Measurements from ENCODE around the gene LAMP1. TPM values are rescaled to one million over a fixed set of nuclear protein-coding genes. Genes with fewer than 3 reads are reported as not detected.
A peak's percentile ranks its signal among the peaks of the same experiment; 100 is the strongest.
"Not testable (repeated sequence)": the region's sequence is repeated elsewhere in the genome, so short reads cannot be mapped to it uniquely, and the experiment has no call there.

The LAMP1 gene
- total RNA-seq, 1 donor from 2014 or later: 77.8 TPM

DNA sequence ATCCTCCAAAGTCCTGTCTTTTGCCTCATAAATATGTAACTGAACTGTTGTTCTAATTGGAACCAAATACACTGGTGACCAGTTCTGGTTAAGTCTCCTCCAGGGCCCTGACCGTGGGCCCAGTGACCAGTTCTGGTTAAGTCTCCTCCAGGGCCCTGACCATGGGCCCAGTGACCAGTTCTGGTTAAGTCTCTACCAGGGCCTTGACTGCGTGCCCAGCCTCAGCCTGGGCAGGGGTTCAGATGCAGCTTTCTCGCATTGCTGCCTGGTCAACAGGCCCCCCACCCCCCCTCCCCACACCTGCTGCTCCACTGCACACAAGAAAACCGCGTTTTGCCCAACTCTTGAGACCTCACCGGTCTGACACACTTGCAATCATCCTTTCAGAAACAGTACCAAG lies 70.7 kb downstream of the LAMP1 start:
- Histone ChIP-seq H3K9me3 (no peaks in the 10 kb centered on the region), H3K27me3 (no peaks in the 10 kb centered on the region), H3K27ac (no peak overlapping the region), H3K4me1 (peaks cover 23% of the 10 kb centered on the region), H3K4me3 (no peak overlapping the region), H3K36me3 (no peaks in the 10 kb centered on the region)
- intact Hi-C loops (cut with DNase I): loop anchor here (5.0 to 10.0 kb wide), 2 partner anchors 70 to 213 kb away; partner anchors contain the start of genes LAMP1 and PROZ
- TF ChIP-seq, protein P1, sequence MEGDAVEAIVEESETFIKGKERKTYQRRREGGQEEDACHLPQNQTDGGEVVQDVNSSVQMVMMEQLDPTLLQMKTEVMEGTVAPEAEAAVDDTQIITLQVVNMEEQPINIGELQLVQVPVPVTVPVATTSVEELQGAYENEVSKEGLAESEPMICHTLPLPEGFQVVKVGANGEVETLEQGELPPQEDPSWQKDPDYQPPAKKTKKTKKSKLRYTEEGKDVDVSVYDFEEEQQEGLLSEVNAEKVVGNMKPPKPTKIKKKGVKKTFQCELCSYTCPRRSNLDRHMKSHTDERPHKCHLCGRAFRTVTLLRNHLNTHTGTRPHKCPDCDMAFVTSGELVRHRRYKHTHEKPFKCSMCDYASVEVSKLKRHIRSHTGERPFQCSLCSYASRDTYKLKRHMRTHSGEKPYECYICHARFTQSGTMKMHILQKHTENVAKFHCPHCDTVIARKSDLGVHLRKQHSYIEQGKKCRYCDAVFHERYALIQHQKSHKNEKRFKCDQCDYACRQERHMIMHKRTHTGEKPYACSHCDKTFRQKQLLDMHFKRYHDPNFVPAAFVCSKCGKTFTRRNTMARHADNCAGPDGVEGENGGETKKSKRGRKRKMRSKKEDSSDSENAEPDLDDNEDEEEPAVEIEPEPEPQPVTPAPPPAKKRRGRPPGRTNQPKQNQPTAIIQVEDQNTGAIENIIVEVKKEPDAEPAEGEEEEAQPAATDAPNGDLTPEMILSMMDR (IDR thresholded peaks at IDR 0.05): no peak
- TF ChIP-seq POLR2A (IDR thresholded peaks at IDR 0.05): no peak
- TF ChIP-seq POLR2AphosphoS5 (IDR thresholded peaks at IDR 0.05; ENCODE audit: insufficient read depth in 1 of 2, low read depth in 1 of 2): no peak
- peak in 1 of 2 donors; percentile 79 for DNase-seq (ENCODE audit: extremely low spot score in 2 of 2)

DNA sequence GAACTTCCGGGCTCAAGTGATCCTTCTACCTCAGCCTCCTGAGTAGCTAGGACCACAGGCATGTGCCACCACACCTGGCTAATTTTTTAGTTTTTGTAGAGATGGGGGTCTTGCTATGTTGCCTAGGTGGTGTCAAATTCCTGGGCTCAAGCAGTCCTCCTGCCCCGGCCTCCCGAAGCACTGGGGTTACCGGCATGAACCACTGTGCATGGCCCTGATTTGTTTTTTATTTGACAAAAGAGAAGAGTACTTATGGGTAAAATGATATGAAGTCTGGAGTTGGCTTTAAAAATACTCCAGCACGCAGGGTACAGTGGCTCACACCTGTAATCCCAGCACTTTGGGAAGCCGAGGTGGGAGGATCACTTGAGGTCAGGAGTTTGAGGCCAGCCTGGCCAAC lies 71.3 kb downstream of the LAMP1 start:
- H3K4me3 ChIP-seq, H3K36me3 ChIP-seq, H3K27me3 ChIP-seq, H3K9me3 ChIP-seq, H3K27ac ChIP-seq: not testable (repeated sequence)
- intact Hi-C loops (cut with DNase I): loop anchor here (5.0 to 10.0 kb wide), 2 partner anchors 71 to 214 kb away; partner anchors contain the start of genes LAMP1 and PROZ
- H3K4me1 ChIP-seq: peaks cover 19% of the 10 kb centered on the region
- peak in 1 of 2 donors; percentile 54 for DNase-seq (ENCODE audit: extremely low spot score in 2 of 2)

DNA sequence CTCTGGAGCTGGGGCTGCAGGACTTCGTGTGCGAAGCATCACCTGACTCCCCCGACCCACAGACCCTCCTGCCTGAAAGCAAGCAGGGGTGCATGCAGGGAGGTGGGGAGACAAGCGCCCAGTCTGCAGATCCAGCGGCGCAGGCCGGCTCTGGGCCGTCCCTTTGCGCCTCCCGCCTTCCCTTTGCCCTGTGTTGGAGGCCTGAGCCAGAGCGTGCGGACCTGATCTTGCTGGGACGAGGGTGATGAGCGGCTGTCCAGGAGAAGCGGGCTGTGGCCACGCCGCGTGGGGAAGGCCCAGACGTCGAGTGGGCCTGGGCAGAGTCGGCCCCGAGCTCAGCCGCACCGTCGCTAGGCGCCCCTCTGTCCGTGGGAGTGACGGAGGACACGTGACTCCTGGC lies 72.2 kb downstream of the LAMP1 start:
- TF ChIP-seq POLR2AphosphoS5 (IDR thresholded peaks at IDR 0.05; ENCODE audit: insufficient read depth in 1 of 2, low read depth in 1 of 2): no peak
- TF ChIP-seq, protein P1 (IDR thresholded peaks at IDR 0.05): no peak
- TF ChIP-seq POLR2A (IDR thresholded peaks at IDR 0.05): no peak
- Histone ChIP-seq H3K27me3 (no peaks in the 10 kb centered on the region), H3K36me3 (no peaks in the 10 kb centered on the region), H3K9me3 (no peaks in the 10 kb centered on the region), H3K4me3 (no peak overlapping the region), H3K27ac (no peak overlapping the region), H3K4me1 (peaks cover 19% of the 10 kb centered on the region)
- intact Hi-C loops (cut with DNase I): loop anchor here (5.0 to 10.0 kb wide), 2 partner anchors 72 to 214 kb away; partner anchors contain the start of genes LAMP1 and PROZ
- peak in 1 of 2 donors; percentile 70 for DNase-seq (ENCODE audit: extremely low spot score in 2 of 2)

DNA sequence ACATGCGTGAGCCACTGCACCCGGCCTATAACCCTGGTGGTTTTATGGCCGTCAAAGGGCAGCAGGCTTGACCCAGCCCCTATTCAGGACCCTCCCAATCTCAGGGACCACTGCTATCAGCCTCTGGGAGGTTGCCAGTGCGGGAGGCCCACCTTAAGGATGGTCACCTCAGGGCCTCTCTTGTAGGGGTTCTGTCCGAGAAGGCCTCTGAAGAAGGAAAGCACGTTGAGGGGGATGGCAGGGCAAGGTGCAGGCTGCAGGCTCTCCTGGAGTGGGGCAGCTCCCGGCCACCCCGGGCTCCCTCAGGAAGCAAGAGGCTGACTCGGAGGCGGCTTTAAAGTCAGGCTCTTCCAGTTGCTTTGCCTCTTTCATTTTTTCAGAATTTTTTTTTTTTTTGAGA lies 72.8 kb downstream of the LAMP1 start:
- Histone ChIP-seq H3K27me3 (no peaks in the 10 kb centered on the region), H3K4me3 (no peak overlapping the region), H3K4me1 (peaks cover 15% of the 10 kb centered on the region), H3K9me3 (no peaks in the 10 kb centered on the region), H3K27ac (no peak overlapping the region), H3K36me3 (no peaks in the 10 kb centered on the region)
- TF ChIP-seq POLR2AphosphoS5 (IDR thresholded peaks at IDR 0.05; ENCODE audit: insufficient read depth in 1 of 2, low read depth in 1 of 2) (no peak), POLR2A (IDR thresholded peaks at IDR 0.05) (no peak)
- TF ChIP-seq, protein P1 (IDR thresholded peaks at IDR 0.05): no peak
- no peak for DNase-seq (ENCODE audit: extremely low spot score in 2 of 2)
- intact Hi-C loops (cut with DNase I): loop anchor here (5.0 to 10.0 kb wide), 2 partner anchors 73 to 215 kb away; partner anchors contain the start of genes LAMP1 and PROZ

DNA sequence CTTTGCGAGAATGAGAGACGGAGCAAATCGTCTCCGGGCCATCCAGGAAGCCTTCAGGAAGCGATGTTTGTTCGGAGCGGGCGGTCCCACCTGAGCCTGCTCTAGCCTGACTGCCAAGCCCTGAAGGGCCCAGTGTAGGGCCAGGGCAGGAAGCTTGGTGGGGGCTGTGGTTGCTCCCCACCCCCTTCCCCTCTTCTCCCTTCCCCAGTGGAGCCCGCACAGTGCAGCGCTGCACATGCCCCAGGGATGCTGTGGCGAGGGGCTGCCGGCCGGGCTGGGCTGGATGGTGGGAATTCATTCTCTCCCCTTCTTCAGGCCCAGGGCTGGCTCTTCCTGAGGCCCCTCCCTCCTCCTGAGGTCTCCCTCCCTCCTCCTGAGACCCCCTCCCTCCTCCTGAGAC lies 74.0 kb downstream of the LAMP1 start:
- no peaks in the 10 kb centered on the region for H3K9me3 ChIP-seq
- intact Hi-C loops (cut with DNase I): no loop called here
- no peaks in the 10 kb centered on the region for H3K27me3 ChIP-seq
- TF ChIP-seq POLR2AphosphoS5 (IDR thresholded peaks at IDR 0.05; ENCODE audit: insufficient read depth in 1 of 2, low read depth in 1 of 2): no peak
- no peak for TF ChIP-seq POLR2A (IDR thresholded peaks at IDR 0.05)
- TF ChIP-seq, protein P1 (IDR thresholded peaks at IDR 0.05): no peak
- DNase-seq (ENCODE audit: extremely low spot score in 2 of 2): no peak
- H3K4me3 ChIP-seq: no peak overlapping the region
- H3K4me1 ChIP-seq: peaks cover 4% of the 10 kb centered on the region
- H3K36me3 ChIP-seq: no peaks in the 10 kb centered on the region
- no peak overlapping the region for H3K27ac ChIP-seq

DNA sequence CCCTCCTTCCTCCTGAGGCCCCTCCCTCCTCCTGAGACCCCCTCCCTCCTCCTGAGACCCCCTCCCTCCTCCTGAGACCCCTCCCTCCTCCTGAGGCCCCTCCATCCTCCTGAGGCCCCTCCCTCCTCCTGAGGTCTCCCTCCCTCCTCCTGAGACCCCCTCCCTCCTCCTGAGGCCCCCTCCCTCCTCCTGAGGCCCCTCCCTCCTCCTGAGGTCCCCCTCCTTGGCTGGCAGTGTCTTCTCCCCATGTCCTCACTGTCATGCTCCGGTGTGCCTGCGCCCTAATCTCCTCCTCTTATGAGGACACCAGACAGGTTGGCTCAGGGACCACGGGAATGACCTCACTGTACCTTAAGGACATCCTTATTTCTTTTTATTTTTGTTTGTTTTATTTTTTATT lies 74.7 kb downstream of the LAMP1 start:
- H3K36me3 ChIP-seq; H3K4me1 ChIP-seq; DNase-seq (ENCODE audit: extremely low spot score in 2 of 2); H3K27ac ChIP-seq; H3K27me3 ChIP-seq; H3K9me3 ChIP-seq; intact Hi-C loops (cut with DNase I); H3K4me3 ChIP-seq: not testable (repeated sequence)

Small RNA genes lying within 50 kb of the gene (microRNA-seq; reads per million reads assigned to microRNA genes)
- gene MIR8075 (ENCODE audit: borderline number of aligned reads, borderline replicate concordance): not detected

Small RNA genes lying within 50 kb of the gene (small RNA-seq; reads per million reads assigned to genes)
- gene MIR8075: not detected

Other genes starting within 250 kb of the LAMP1 start
- gene F7, start 191.4 kb upstream of the LAMP1 start, total RNA-seq: not detected
- gene F10, start 174.4 kb upstream of the LAMP1 start, total RNA-seq: 16.7 TPM
- gene PROZ, start 138.6 kb upstream of the LAMP1 start, total RNA-seq: not detected
- gene PCID2, start 88.6 kb upstream of the LAMP1 start, total RNA-seq: 44.9 TPM
- gene CUL4A, start 87.6 kb upstream of the LAMP1 start, total RNA-seq: 110 TPM
- gene GRTP1, start 66.9 kb downstream of the LAMP1 start, total RNA-seq: 15.0 TPM
- 1.7 TPM for gene ADPRHL1, start 156.2 kb downstream of the LAMP1 start, total RNA-seq
- 13.3 TPM for gene DCUN1D2, start 193.5 kb downstream of the LAMP1 start, total RNA-seq